Esophagus muscularis mucosa (tissue), 4 donors: ENCODE measurements around the gene CDH2.

Experiments used
- EP300 ChIP-seq: sonication (generic); formaldehyde crosslinking; IDR thresholded peaks from one replicate; pipeline ENCODE4 v1.6.1; 2017; ENCODE audit warnings: antibody characterized with exemption
- POLR2A ChIP-seq: fragments of 450-650 bp; IDR thresholded peaks from one replicate; pipeline ENCODE4 v1.6.1; 2017; ENCODE audit warnings: antibody characterized with exemption, moderate library complexity, mild to moderate bottlenecking, low read depth
- POLR2AphosphoS5 ChIP-seq, 2 donors: sonication (generic); formaldehyde crosslinking; IDR thresholded peaks; one replicate each; pipeline ENCODE4 v1.6.1; 2017; ENCODE audit warnings: antibody characterized with exemption in 2 of 2
- TF ChIP-seq, protein P1 (sequence below), 3 experiments: fragments of 200-600 bp in 2 of 3; fragments of 450-650 bp in 1 of 3; sonication (generic) in 2 of 3; IDR thresholded peaks; one replicate each; pipeline ENCODE4 v1.5.1; 2017 to 2019; ENCODE audit warnings: antibody characterized with exemption in 3 of 3, mild to moderate bottlenecking in 2 of 3, moderate library complexity in 1 of 3

DNA sequence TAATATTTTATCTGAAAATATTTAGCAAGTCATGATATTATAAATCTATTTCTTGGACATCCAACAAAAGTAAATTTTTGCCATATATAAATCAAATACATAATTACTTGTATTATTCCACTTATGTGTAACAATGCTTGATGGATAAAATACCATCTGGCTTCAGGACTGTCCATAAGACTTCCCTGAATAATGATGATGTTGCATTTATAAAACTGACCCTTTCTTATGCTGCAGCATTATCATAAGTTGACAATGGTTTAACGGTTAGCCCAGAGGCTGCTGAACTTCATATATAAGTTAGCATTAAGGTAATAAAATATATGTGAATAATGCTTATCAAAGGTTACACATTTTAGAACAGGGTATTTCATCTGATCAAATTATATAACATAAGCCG lies 95.4 kb downstream of the CDH2 start:
- no peak for TF ChIP-seq POLR2A
- no peak for TF ChIP-seq POLR2AphosphoS5 (IDR thresholded peaks at IDR 0.05)
- no peak for TF ChIP-seq EP300
- TF ChIP-seq, protein P1, sequence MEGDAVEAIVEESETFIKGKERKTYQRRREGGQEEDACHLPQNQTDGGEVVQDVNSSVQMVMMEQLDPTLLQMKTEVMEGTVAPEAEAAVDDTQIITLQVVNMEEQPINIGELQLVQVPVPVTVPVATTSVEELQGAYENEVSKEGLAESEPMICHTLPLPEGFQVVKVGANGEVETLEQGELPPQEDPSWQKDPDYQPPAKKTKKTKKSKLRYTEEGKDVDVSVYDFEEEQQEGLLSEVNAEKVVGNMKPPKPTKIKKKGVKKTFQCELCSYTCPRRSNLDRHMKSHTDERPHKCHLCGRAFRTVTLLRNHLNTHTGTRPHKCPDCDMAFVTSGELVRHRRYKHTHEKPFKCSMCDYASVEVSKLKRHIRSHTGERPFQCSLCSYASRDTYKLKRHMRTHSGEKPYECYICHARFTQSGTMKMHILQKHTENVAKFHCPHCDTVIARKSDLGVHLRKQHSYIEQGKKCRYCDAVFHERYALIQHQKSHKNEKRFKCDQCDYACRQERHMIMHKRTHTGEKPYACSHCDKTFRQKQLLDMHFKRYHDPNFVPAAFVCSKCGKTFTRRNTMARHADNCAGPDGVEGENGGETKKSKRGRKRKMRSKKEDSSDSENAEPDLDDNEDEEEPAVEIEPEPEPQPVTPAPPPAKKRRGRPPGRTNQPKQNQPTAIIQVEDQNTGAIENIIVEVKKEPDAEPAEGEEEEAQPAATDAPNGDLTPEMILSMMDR (IDR thresholded peaks at IDR 0.05), result no peak
